A549 (cell line): ENCODE results near the gene C2orf68. TPM values are rescaled to one million over a fixed set of nuclear protein-coding genes. Genes with fewer than 3 reads are reported as not detected.

Experiments used
- ATAC-seq, 2 experiments: fragments of 200-7000 bp in 1 of 2; fragments of >200 bp in 1 of 2; cut with Nextera tagmentation in 1 of 2; cut with Tn5 transposase in 1 of 2; 3 replicates each; pipeline versions ENCODE4 v1.8.0 to v1.9.1; 2018 to 2020; ENCODE audit warnings: mild to moderate bottlenecking in 1 of 2, moderate library complexity in 1 of 2
- CTCF ChIA-PET: fragments of 300-600 bp; sonication (Branson Sonifier 250); formaldehyde crosslinking; extraction: SDS; loops from one replicate; lab custom pipeline; 2021; ENCODE audit warnings: antibody characterized with exemption, inconsistent platforms; lab: Yijun Ruan, JAX
- POLR2A ChIA-PET: fragments of 350-600 bp; formaldehyde crosslinking; extraction: SDS; loops from one replicate; lab custom pipeline; 2021; ENCODE audit warnings: antibody characterized with exemption, inconsistent platforms; lab: Yijun Ruan, JAX
- DNase-seq, 2 experiments: peaks; one replicate each; pipeline versions ENCODE4 v3.0.0 to v3.0.0-alpha.2; 2011 to 2016; ENCODE audit warnings: low read depth in 1 of 2, low spot score in 1 of 2
- FAIRE-seq: peaks from 2 replicates; lab custom pipeline; 2011; peaks lifted over from hg19 to GRCh38; lab: Jason Lieb, UNC
- H3K27ac ChIP-seq, 2 experiments: fragments of >200 bp; sonication (Bioruptor Twin); formaldehyde crosslinking; 3 replicates each; pipeline ENCODE4 v1.5.1; 2016 to 2017
- H3K4me1 ChIP-seq: fragments of >200 bp; sonication (Bioruptor Twin); formaldehyde crosslinking; 3 replicates; pipeline ENCODE4 v1.6.1; 2016
- H3K4me2 ChIP-seq: fragments of >200 bp; sonication (Bioruptor Twin); formaldehyde crosslinking; 3 replicates; pipeline ENCODE4 v1.6.1; 2016
- H3K4me3 ChIP-seq: fragments of >200 bp; sonication (Bioruptor Twin); formaldehyde crosslinking; 3 replicates; pipeline ENCODE4 v1.5.1; 2016
- H3K9me3 ChIP-seq: fragments of >200 bp; sonication (Bioruptor Twin); formaldehyde crosslinking; 3 replicates; pipeline ENCODE4 v1.6.1; 2016
- BHLHE40 ChIP-seq: IDR thresholded peaks from 2 replicates; pipeline ENCODE4 v1.6.1; 2012; ENCODE audit warnings: low read depth, low read length, inconsistent platforms
- CBX8 ChIP-seq: fragments of 200-600 bp; sonication (generic); IDR thresholded peaks from 2 replicates; pipeline ENCODE4 v1.6.1; 2016
- CHD2 ChIP-seq: fragments of 150-350 bp; IDR thresholded peaks from 2 replicates; pipeline ENCODE4 v1.6.1; 2014; ENCODE audit warnings: low read length; ENCODE audit not compliant: partially characterized antibody
- CHD4 ChIP-seq: fragments of 200-600 bp; sonication (generic); IDR thresholded peaks from 2 replicates; pipeline ENCODE4 v1.6.1; 2016; ENCODE audit warnings: antibody characterized with exemption, mild to moderate bottlenecking, borderline replicate concordance
- EP300 ChIP-seq, 2 experiments: fragments of >200 bp; sonication (Bioruptor Twin); formaldehyde crosslinking; IDR thresholded peaks; 2 replicates in 1 of 2; 3 replicates in 1 of 2; pipeline ENCODE4 v1.6.1; 2016 to 2017
- ESRRA ChIP-seq: fragments of 150-350 bp; IDR thresholded peaks from 2 replicates; pipeline ENCODE4 v1.6.1; 2014; ENCODE audit warnings: mild to moderate bottlenecking, low read length, borderline replicate concordance
- HDAC2 ChIP-seq: fragments of 200-600 bp; sonication (generic); IDR thresholded peaks from 2 replicates; pipeline ENCODE4 v1.6.1; 2016
- HOXA7 ChIP-seq: fragments of 250-450 bp; sonication (Bioruptor Pico); IDR thresholded peaks from 2 replicates; pipeline ENCODE4 v1.5.0; 2020; ENCODE audit warnings: mild to moderate bottlenecking, moderate library complexity
- MAZ ChIP-seq: fragments of 150-350 bp; IDR thresholded peaks from 2 replicates; pipeline ENCODE4 v1.6.1; 2014; ENCODE audit warnings: antibody characterized with exemption, low read depth, low read length, borderline replicate concordance
- NFE2L2 ChIP-seq: fragments of 150-350 bp; conservative IDR thresholded peaks from 2 replicates; pipeline ENCODE4 v1.6.1; 2014; ENCODE audit warnings: low read length
- PHF8 ChIP-seq: fragments of 200-600 bp; sonication (generic); IDR thresholded peaks from 2 replicates; pipeline ENCODE4 v1.6.1; 2016; ENCODE audit warnings: low read depth, mild to moderate bottlenecking, antibody characterized with exemption, moderate library complexity, borderline replicate concordance
- POLR2A ChIP-seq: IDR thresholded peaks from 2 replicates; pipeline ENCODE4 v1.6.1; 2012; ENCODE audit warnings: mild to moderate bottlenecking, low read length
- RCOR1 ChIP-seq: fragments of 150-350 bp; IDR thresholded peaks from 2 replicates; pipeline ENCODE4 v1.6.1; 2014; ENCODE audit warnings: antibody characterized with exemption, low read length, low read depth
- SMC3 ChIP-seq: fragments of >200 bp; sonication (Bioruptor Twin); formaldehyde crosslinking; IDR thresholded peaks from 3 replicates; pipeline ENCODE4 v1.6.1; 2018; ENCODE audit warnings: inconsistent platforms
- TP53 ChIP-seq: fragments of 250-450 bp; sonication (Bioruptor Pico); IDR thresholded peaks from 2 replicates; pipeline ENCODE4 v1.5.0; 2021; ENCODE audit warnings: mild to moderate bottlenecking, moderate library complexity
- ZSCAN20 ChIP-seq: fragments of 250-450 bp; sonication (Bioruptor Pico); IDR thresholded peaks from 2 replicates; pipeline ENCODE4 v1.8.0; 2022; ENCODE audit warnings: mild to moderate bottlenecking, moderate library complexity
- WGBS: methylation state at CpG from one replicate; pipeline ENCODE4 v1.1.6; 2017; ENCODE audit errors: missing lambda C conversion rate; 5-methylcytosine and 5-hydroxymethylcytosine counted together
- polyA plus RNA-seq, 4 experiments: library from polyadenylated mRNA; depleted of rRNA in 3 of 4; stranded (reverse); fragments of >200 nt; fragmentation: RNase III in 1 of 4; extraction: RNeasy Plus Mini Kit Qiagen cat#74134 plus additional on column Dnase treatment in 1 of 4; gene quantifications; 2 replicates in 3 of 4; 3 replicates in 1 of 4; pipeline ENCODE4 v1.2.3, GENCODE V29; 2011 to 2017
- TF ChIP-seq, protein P1 (sequence below): fragments of 450-650 bp; IDR thresholded peaks from 2 replicates; pipeline ENCODE4 v1.6.1; 2014; ENCODE audit warnings: antibody characterized with exemption
- TF ChIP-seq, protein P2 (sequence below): fragments of >200 bp; sonication (Bioruptor Twin); formaldehyde crosslinking; IDR thresholded peaks from 3 replicates; pipeline ENCODE4 v1.5.1; 2016
- TF ChIP-seq, protein P3 (sequence below): fragments of >200 bp; sonication (Bioruptor Twin); formaldehyde crosslinking; IDR thresholded peaks from 2 replicates; pipeline ENCODE4 v1.6.1; 2016
- TF ChIP-seq, protein P4 (sequence below): IDR thresholded peaks from 2 replicates; pipeline ENCODE4 v1.6.1; 2012

The C2orf68 gene
- polyA plus RNA-seq, 2 of the 4 experiments (the other 2 are of a cell fraction) = 25.9 to 48.3 TPM

GRCh38 chr2:85598594-85599340, 13.1 kb downstream of the C2orf68 start:
- no peak for FAIRE-seq
- Histone ChIP-seq H3K4me3 (no peak overlapping the region), H3K27ac (no peak overlapping the region), H3K9me3 (no peaks in the 10 kb centered on the region), H3K4me1 (peaks cover 23% of the 10 kb centered on the region), H3K4me2 (no peak overlapping the region)
- POLR2A ChIA-PET = no interaction called here
- CTCF ChIA-PET = interaction anchor here (0.7 to 1.8 kb wide), 2 partner anchors 45 to 54 kb away, joined by 3 to 5 read pairs; no protein-coding TSS in a partner anchor
- WGBS = 83% methylated on average over 14 of the region's 14 CpGs
- ATAC-seq = no peak
- DNase-seq = no peak
- TF ChIP-seq EP300 (IDR thresholded peaks at IDR 0.05) (no peak), RCOR1 (no peak), HOXA7 (no peak), ESRRA (no peak), MAZ (no peak), SMC3 (no peak), BHLHE40 (no peak), ZSCAN20 (CRISPR knock-in tag) (no peak), POLR2A (no peak)

GRCh38 chr2:85597241-85597640, 14.6 kb downstream of the C2orf68 start:
- CTCF ChIA-PET = interaction anchor here (1.0 to 3.0 kb wide), 3 partner anchors 10 to 45 kb away, joined by 3 to 9 read pairs (median 5); no protein-coding TSS in a partner anchor
- no peak for DNase-seq
- Histone ChIP-seq H3K27ac (no peak overlapping the region), H3K4me2 (0 out of 3 replicates have a peak overlapping the region, but pooled peaks have one; percentile 81), H3K9me3 (no peaks in the 10 kb centered on the region), H3K4me3 (no peak overlapping the region), H3K4me1 (peaks cover 22% of the 10 kb centered on the region)
- 86% methylated on average over 5 of the region's 5 CpGs for WGBS
- no peak for ATAC-seq
- TF ChIP-seq, protein P1, sequence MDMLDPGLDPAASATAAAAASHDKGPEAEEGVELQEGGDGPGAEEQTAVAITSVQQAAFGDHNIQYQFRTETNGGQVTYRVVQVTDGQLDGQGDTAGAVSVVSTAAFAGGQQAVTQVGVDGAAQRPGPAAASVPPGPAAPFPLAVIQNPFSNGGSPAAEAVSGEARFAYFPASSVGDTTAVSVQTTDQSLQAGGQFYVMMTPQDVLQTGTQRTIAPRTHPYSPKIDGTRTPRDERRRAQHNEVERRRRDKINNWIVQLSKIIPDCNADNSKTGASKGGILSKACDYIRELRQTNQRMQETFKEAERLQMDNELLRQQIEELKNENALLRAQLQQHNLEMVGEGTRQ = no peak
- TF ChIP-seq CBX8 (no peak), PHF8 (no peak), CHD4 (no peak), CHD2 (no peak), HDAC2 (no peak), SMC3 (no peak), NFE2L2 (no peak), TP53 (CRISPR knock-in tag) (no peak)
- TF ChIP-seq, protein P2, sequence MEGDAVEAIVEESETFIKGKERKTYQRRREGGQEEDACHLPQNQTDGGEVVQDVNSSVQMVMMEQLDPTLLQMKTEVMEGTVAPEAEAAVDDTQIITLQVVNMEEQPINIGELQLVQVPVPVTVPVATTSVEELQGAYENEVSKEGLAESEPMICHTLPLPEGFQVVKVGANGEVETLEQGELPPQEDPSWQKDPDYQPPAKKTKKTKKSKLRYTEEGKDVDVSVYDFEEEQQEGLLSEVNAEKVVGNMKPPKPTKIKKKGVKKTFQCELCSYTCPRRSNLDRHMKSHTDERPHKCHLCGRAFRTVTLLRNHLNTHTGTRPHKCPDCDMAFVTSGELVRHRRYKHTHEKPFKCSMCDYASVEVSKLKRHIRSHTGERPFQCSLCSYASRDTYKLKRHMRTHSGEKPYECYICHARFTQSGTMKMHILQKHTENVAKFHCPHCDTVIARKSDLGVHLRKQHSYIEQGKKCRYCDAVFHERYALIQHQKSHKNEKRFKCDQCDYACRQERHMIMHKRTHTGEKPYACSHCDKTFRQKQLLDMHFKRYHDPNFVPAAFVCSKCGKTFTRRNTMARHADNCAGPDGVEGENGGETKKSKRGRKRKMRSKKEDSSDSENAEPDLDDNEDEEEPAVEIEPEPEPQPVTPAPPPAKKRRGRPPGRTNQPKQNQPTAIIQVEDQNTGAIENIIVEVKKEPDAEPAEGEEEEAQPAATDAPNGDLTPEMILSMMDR = no peak
- TF ChIP-seq, protein P3, sequence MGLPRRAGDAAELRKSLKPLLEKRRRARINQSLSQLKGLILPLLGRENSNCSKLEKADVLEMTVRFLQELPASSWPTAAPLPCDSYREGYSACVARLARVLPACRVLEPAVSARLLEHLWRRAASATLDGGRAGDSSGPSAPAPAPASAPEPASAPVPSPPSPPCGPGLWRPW = no peak
- TF ChIP-seq, protein P4, sequence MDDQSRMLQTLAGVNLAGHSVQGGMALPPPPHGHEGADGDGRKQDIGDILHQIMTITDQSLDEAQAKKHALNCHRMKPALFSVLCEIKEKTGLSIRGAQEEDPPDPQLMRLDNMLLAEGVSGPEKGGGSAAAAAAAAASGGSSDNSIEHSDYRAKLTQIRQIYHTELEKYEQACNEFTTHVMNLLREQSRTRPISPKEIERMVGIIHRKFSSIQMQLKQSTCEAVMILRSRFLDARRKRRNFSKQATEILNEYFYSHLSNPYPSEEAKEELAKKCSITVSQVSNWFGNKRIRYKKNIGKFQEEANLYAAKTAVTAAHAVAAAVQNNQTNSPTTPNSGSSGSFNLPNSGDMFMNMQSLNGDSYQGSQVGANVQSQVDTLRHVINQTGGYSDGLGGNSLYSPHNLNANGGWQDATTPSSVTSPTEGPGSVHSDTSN = no peak
- FAIRE-seq = no peak
- POLR2A ChIA-PET = no interaction called here
